HFFc6 (cell line): ENCODE results near the gene OPTN. TPM values are rescaled to one million over a fixed set of nuclear protein-coding genes. Genes with fewer than 3 reads are reported as not detected.

Experiments
- DNase-seq: peaks from one replicate; pipeline ENCODE4 v3.0.0-alpha.2; 2018
- H3K27ac Mint-ChIP-seq: 2 replicates; pipeline ENCODE4 v1.8.0; 2020; ENCODE audit warnings: mild to moderate bottlenecking, mixed read lengths
- H3K27me3 Mint-ChIP-seq: 2 replicates; pipeline ENCODE4 v1.8.0; 2021; ENCODE audit warnings: mild to moderate bottlenecking, moderate library complexity, mixed read lengths; ENCODE audit not compliant: insufficient read depth
- H3K36me3 Mint-ChIP-seq: 2 replicates; pipeline ENCODE4 v1.8.0; 2021; ENCODE audit warnings: low read depth, mixed read lengths
- H3K4me1 Mint-ChIP-seq: 2 replicates; pipeline ENCODE4 v1.8.0; 2020; ENCODE audit warnings: low read depth, mixed read lengths
- H3K4me3 Mint-ChIP-seq: 2 replicates; pipeline ENCODE4 v1.8.0; 2020; ENCODE audit warnings: mild to moderate bottlenecking, moderate library complexity, mixed read lengths
- H3K9me3 Mint-ChIP-seq: 2 replicates; pipeline ENCODE4 v1.8.0; 2020; ENCODE audit warnings: mild to moderate bottlenecking, mixed read lengths
- total RNA-seq, 6 experiments: library from RNA; stranded (reverse); fragmentation: NEBNext Ultra II Directional; extraction: Animal tissue kit (Norgen Biotek cat#: 25700); gene quantifications; 2 replicates in 1 of 6; 3 replicates in 5 of 6; pipeline ENCODE4 v1.2.3, GENCODE V29; 2021
- TF ChIP-seq, protein P1 (sequence below): fragments of 200-600 bp; sonication (generic); IDR thresholded peaks from 2 replicates; pipeline ENCODE4 v1.5.0; 2021; ENCODE audit warnings: antibody characterized with exemption, mild to moderate bottlenecking

Gene OPTN
- total RNA-seq, 6 experiments from 2014 or later: 79.9 to 90.3 (median 83.0) TPM

DNA sequence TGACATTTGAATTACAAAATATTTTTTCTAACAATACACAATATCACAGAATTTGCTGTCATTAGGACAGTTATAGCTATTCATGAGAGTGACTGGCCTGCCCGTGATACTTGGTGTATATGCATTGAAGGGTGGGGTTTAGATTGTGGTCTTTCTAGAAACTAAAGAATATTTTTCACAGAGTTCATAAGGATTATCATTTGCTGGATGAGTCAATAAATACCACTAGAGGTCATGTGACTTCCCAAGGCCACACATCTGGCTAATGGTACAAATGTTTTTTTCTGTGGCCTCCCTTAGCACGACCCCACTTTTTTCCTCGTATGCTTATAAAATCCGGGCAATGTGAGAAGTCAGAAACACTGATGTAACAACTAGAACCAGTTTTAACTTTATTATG, 5.2 kb downstream of the OPTN start:
- no peak for DNase-seq
- Mint-ChIP-seq H3K27me3 (no peaks in the 10 kb centered on the region), H3K4me3 (no peak overlapping the region), H3K4me1 (peaks cover 45% of the 10 kb centered on the region), H3K36me3 (peaks cover 52% of the 10 kb centered on the region), H3K9me3 (no peaks in the 10 kb centered on the region), H3K27ac (no peak overlapping the region; the same call in 1 of the 2 replicates)
- TF ChIP-seq, protein P1, sequence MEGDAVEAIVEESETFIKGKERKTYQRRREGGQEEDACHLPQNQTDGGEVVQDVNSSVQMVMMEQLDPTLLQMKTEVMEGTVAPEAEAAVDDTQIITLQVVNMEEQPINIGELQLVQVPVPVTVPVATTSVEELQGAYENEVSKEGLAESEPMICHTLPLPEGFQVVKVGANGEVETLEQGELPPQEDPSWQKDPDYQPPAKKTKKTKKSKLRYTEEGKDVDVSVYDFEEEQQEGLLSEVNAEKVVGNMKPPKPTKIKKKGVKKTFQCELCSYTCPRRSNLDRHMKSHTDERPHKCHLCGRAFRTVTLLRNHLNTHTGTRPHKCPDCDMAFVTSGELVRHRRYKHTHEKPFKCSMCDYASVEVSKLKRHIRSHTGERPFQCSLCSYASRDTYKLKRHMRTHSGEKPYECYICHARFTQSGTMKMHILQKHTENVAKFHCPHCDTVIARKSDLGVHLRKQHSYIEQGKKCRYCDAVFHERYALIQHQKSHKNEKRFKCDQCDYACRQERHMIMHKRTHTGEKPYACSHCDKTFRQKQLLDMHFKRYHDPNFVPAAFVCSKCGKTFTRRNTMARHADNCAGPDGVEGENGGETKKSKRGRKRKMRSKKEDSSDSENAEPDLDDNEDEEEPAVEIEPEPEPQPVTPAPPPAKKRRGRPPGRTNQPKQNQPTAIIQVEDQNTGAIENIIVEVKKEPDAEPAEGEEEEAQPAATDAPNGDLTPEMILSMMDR: no peak

DNA sequence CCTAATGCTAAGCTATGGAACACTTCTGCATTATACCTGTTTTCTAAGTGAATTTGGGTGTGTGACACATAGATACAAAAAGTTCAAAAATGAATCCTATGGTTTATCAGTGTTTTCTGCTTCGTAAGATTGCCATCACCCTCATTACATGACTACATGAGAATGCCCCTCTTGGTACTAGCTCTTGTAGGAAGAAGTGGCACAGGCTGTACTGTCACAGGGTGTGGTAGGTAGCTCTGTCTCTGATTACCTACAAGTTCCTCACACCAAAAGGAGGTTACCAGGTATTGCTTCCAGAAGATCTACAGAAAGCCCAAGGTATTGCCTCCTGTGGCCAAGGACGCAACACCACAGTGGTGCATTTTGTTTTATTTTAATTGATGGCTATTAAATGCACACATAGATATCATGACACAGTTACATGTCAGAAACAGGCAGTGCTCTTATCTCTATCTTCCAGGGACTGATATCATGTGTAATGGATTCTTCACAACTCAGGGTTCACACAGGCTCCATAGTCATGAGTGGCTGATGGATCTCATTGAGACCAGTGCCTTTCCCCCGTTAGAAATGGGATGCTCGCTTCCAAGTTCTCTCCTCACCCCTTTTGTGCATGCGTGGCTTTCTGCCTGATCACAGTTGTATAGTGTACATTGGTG, 6.6 kb downstream of the OPTN start:
- Mint-ChIP-seq H3K27me3 (no peaks in the 10 kb centered on the region), H3K4me3 (no peak overlapping the region), H3K36me3 (peaks cover 55% of the 10 kb centered on the region), H3K27ac (no peak overlapping the region), H3K9me3 (no peaks in the 10 kb centered on the region), H3K4me1 (peaks cover 37% of the 10 kb centered on the region)
- TF ChIP-seq, protein P1: no peak
- DNase-seq: no peak

DNA sequence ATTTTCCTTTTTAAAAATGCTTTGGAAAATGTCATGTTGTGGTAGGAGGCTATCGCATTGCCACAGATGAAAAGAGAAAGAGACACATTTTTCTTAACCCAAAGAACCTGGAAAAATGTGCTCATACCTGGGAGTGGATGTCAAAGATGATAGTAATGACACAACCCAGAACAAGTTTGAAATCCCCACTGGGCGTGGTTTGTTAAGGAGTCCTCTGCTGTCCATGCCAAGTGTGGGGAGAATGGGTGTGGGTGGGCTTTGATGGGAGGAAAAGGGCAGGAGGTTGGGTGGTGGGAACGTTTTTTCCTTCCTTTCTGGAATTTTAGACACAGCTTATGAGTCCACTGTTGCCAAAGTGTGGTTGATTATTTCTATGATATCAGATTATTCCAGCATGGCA, 10.9 kb downstream of the OPTN start:
- H3K4me3 Mint-ChIP-seq: no peak overlapping the region
- H3K27me3 Mint-ChIP-seq: no peaks in the 10 kb centered on the region
- DNase-seq: no peak
- TF ChIP-seq, protein P1: no peak
- no peaks in the 10 kb centered on the region for H3K9me3 Mint-ChIP-seq
- no peak overlapping the region for H3K27ac Mint-ChIP-seq
- H3K36me3 Mint-ChIP-seq: peaks cover 44% of the 10 kb centered on the region
- peaks cover 8% of the 10 kb centered on the region for H3K4me1 Mint-ChIP-seq

DNA sequence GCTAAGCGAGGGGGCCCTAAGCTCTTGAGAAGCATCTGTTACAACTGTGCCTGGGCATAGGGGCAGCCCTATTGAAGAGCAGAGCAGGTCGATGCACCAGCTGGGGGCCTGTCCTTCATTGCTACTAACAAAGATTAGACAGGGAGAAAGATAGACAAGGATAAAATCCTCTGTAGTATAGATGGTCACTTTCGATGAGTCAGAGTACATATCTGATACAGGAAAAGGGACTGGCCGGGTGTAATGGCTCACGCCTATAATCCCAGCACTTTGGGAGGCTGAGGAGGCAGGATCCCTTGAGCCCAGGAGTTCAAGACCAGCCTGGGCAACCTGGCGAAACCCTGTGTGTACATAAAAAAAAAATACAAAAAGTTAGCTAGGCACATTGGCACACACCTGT, 13.6 kb downstream of the OPTN start:
- Mint-ChIP-seq H3K9me3 (no peaks in the 10 kb centered on the region), H3K27ac (no peak overlapping the region), H3K4me1 (no peaks in the 10 kb centered on the region), H3K4me3 (no peak overlapping the region), H3K27me3 (no peaks in the 10 kb centered on the region), H3K36me3 (peaks cover 42% of the 10 kb centered on the region)
- TF ChIP-seq, protein P1: no peak
- no peak for DNase-seq

DNA sequence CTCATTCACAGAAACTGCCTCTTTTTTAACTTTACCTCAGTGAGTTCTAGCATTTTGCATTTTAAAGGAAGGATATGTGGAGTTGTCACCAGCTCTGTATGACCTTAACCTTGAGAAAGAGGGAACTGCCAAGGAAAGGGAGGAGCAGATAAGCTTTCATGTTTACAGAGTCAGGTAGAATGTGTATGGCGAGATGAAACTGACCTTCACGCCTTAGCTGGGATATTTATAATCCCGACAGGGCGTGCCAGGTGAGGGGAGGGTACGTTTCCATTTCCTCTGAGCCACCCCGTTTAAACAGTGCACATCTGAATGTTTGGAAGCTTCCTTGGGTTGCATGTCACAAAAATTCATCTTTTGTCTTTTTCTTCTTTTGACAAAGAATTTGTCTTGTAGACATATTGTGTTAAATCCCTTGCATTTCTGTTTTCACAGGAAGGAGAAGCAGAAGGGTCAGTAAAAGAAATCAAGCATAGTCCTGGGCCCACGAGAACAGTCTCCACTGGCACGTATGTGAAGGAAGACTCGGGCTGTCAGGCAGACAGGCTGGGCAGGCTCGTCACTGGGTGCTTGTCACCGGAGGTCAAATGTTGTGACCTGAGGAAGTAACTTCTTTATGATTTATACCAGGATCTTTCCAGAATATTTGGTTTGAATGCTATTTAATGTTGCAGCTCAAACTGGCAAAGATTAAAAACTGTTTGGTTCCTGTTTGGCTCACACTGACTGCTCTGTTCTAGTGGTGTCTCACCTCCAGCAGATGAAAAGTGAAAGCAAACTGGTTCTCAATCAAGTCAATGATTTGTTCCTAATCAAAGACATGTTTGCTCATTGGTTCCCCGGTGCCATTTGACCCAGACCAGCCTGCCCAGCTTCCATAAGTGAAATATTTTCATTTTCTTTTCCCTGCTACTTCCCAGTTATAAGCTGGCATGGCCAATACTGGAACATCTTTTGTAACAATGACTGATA, 16.2 kb downstream of the OPTN start:
- Mint-ChIP-seq H3K27ac (no peak overlapping the region), H3K4me1 (no peaks in the 10 kb centered on the region), H3K9me3 (no peaks in the 10 kb centered on the region), H3K36me3 (peaks cover 53% of the 10 kb centered on the region), H3K27me3 (no peaks in the 10 kb centered on the region), H3K4me3 (no peak overlapping the region)
- DNase-seq: no peak
- TF ChIP-seq, protein P1: no peak
